ENCODE results near the gene FAAP24.
"Not testable (repeated sequence)": the region's sequence is repeated elsewhere in the genome, so short reads cannot be mapped to it uniquely, and the experiment has no call there.

FAAP24 gene

DNA sequence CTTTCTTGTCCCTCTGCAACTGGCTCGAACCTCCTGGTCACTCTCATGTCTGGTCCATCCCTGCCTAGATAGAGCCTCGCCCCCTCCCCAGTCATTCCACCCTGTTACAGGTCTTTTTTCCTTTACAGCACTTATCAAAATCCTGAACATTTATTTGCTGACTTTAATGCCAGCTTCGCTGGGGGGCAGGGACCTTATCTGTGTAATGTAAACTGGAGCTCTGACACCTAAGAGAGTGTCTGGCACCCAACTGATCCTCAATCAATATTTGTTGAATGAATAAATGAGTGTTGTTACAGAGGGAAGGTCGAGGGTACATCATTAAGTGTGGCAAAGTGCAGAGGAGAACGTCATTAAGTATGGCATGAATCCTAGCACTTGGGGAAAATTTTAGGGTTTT, 16.7 kb downstream of the FAAP24 start:
- TF ChIP-seq, protein P1, sequence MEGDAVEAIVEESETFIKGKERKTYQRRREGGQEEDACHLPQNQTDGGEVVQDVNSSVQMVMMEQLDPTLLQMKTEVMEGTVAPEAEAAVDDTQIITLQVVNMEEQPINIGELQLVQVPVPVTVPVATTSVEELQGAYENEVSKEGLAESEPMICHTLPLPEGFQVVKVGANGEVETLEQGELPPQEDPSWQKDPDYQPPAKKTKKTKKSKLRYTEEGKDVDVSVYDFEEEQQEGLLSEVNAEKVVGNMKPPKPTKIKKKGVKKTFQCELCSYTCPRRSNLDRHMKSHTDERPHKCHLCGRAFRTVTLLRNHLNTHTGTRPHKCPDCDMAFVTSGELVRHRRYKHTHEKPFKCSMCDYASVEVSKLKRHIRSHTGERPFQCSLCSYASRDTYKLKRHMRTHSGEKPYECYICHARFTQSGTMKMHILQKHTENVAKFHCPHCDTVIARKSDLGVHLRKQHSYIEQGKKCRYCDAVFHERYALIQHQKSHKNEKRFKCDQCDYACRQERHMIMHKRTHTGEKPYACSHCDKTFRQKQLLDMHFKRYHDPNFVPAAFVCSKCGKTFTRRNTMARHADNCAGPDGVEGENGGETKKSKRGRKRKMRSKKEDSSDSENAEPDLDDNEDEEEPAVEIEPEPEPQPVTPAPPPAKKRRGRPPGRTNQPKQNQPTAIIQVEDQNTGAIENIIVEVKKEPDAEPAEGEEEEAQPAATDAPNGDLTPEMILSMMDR (IDR thresholded peaks at IDR 0.05; ENCODE audit: extremely low read depth, missing control alignments) = no peak

GRCh38 chr19:32995966-32996365, 23.9 kb downstream of the FAAP24 start:
- DNase-seq (ENCODE audit: low spot score) = not testable (repeated sequence)

More for the DNA sequence above, 16.7 kb downstream of the FAAP24 start:
- DNase-seq (ENCODE audit: low spot score) = no peak

DNA sequence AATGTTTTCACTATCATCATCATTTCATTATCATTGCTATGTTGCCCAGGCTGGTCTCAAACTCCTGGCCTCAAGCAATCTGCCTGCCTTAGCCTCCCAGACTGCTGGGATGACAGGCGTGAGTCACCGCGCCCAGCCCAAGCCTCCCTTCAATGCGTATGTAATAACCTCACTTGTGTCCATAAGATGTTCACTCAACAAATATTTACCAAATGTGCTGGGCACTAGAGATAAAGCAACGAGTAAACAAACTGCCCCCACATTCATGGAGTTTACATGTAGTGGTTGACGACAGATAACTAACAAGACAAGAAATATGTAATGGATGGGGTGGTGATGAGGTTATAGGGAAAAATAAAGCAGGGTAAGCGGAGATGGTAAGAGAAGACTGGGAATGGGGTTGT, 25.0 kb downstream of the FAAP24 start:
- not testable (repeated sequence) for DNase-seq (ENCODE audit: low spot score)

- no peak for DNase-seq (ENCODE audit: low spot score)
- TF ChIP-seq, protein P1 (IDR thresholded peaks at IDR 0.05; ENCODE audit: extremely low read depth, missing control alignments) = no peak
These were observed 25.8 kb downstream of the FAAP24 start for GRCh38 chr19:32997716-32998355.

GRCh38 chr19:32998722-32999121, 26.7 kb downstream of the FAAP24 start:
- TF ChIP-seq, protein P1 (IDR thresholded peaks at IDR 0.05; ENCODE audit: extremely low read depth, missing control alignments) = no peak
- no peak for DNase-seq (ENCODE audit: low spot score)

GRCh38 chr19:33000510-33000909, 28.5 kb downstream of the FAAP24 start:
- DNase-seq (ENCODE audit: low spot score) = no peak
- TF ChIP-seq, protein P1 (IDR thresholded peaks at IDR 0.05; ENCODE audit: extremely low read depth, missing control alignments) = no peak

DNA sequence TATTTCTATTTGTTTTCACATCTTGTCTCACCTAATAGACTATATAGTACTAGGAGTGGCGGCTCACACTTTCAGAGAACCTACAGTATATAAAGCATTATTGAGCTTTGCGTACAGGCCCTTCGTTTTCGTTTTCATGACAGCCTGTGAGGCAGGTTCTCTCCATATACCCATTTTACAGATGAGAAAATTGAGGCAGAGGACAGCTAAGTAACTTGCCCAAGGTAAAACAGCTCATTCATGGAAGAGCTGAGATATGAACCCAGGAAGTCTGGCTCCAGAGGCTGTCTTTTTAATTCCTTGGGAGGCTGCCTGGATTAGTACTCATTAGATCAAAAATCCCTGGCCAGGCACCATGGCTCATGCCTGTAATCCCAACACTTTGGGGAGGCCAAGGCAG, 28.9 kb downstream of the FAAP24 start:
- TF ChIP-seq, protein P1 (IDR thresholded peaks at IDR 0.05; ENCODE audit: extremely low read depth, missing control alignments) = no peak
- no peak for DNase-seq (ENCODE audit: low spot score)

DNA sequence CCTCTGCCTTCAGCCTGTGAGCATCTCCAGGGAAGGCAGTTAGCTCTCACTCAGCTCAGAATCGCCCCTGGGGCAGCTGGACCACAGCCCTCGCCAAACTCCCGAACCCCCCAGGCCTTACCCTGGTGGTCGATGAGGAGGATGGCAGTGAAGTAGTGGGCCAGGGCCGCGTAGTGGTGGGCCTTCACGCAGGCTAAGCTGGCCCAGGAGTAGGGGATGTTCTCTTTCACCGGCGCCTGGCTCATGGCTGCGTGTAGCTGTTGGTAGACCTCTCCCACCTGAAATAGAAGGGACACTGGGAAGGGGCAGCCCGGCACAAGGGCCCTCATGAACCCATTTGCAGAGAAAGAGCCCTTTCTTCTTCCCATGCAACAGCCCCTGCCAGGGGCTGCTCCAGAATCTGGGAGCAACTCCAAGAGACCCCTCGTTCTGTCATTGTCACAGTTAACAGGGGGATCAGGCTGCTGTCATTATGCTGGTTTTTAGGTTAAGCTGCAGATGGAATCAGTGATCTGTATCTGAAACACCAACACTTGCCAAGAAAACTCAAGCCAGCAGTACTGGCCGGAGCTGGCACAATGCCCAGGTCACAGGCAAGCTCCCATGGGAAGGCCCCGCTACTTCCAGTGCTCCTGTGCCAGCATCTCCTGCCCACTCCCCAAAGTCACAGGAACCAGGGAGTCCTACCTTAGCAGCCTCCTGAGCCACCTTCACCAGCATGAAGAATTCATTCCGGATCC, 30.3 kb downstream of the FAAP24 start:
- not testable (repeated sequence) for DNase-seq (ENCODE audit: low spot score)

DNA sequence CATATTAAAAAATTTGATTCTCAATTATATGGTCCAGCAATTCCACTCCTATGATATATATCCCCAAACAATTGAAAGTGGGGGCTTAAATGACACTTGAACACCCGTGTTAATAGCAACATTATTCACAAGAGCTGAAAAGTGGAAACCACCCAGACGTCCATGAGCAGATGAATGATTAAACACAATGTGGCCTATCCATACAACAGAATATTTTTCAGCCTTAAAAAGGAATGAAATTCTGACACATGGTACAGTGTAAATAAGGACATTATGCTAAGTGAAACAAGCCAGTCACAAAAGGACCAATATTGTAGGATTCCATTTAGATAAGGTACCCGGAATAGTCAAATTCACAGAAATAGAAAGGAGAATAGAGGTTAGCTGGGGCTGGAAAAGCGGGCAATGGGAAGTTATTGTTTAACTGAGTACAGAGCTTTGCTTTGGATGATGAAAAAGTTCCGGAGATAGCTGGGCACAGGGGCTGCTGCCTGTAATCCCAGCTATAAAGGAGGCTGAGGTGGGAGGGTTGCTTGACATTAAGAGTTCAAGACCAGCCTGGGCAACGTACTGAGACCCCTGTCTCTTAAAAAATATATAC, 31.5 kb downstream of the FAAP24 start:
- not testable (repeated sequence) for DNase-seq (ENCODE audit: low spot score)

Data from GM20000 (cell line).